ENCODE measurements around the gene ITGB3.
"Not testable (repeated sequence)": the region's sequence is repeated elsewhere in the genome, so short reads cannot be mapped to it uniquely, and the experiment has no call there.

Gene ITGB3

GRCh38 chr17:47244697-47245096 is 8.9 kb upstream of the ITGB3 start:
- no peak for DNase-seq (ENCODE audit: low spot score)

- no peak for DNase-seq (ENCODE audit: low spot score)
Observed at GRCh38 chr17:47246120-47246519, 7.5 kb upstream of the ITGB3 start.

- DNase-seq (ENCODE audit: low spot score), result no peak
Observed at GRCh38 chr17:47250855-47251254, 2.8 kb upstream of the ITGB3 start.

DNA sequence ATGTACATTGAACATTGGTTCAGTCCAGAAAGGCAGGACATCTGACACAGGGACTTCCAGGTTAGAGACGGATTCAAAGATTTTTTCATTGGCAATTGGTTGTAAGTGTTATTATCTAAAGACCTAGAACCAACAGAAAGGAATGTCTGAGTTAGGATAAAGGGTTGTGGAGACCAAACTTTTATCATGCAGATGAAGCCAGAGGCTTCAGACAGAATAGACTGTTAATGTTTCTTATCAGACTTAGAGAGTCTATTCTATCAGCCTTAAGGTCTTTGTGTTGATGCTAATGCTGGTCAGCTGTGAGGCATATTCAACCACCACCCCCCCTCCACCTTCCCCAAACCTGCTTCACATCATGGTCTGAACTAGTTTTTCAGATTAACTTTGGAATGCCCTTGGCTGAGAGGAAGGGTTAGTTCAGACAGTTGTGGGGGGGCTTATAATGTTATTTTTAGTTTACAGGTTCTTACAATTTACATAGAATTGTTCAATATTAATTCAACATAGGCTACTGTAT is 2.1 kb upstream of the ITGB3 start:
- DNase-seq (ENCODE audit: low spot score), result no peak

GRCh38 chr17:47252209-47252608 is 1.4 kb upstream of the ITGB3 start:
- no peak for DNase-seq (ENCODE audit: low spot score)

DNA sequence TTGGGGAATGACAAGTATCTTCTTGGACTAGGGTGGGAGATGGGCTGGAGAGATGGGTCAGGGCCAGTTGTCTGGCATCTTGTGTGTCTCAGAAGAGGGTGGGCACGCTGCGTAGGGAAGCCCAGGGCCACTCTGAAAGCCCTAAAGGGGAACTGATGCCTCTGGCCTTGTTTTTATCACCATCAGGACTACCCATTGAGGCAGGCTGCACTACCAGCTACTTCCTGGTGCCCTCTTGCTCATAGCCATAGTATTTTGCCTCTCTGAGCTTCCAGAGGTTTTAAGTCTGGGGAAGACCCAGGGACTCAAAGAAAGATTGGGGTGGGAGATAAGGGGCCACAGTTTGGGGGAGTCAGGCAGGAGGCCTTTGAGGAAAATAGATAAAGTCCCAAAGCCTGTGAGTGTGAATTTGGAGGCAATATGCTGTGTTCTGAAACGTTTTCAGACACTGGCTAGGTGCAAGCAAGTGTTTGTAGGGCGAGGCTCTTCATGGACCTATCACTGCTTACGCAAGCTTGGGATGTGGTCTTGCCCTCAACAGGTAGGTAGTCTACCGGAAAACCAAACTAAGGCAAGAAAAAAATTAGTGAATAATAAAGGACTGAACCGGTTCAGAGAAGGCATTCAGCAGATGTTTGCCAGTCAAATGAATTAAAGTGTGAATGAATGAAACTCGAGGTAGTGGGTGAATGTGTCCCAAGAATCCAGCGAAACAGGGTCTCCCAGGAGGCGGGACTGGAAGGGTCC is 688 bp upstream of the ITGB3 start:
- no peak for DNase-seq (ENCODE audit: low spot score)

- DNase-seq (ENCODE audit: low spot score), result no peak
Observed at GRCh38 chr17:47254403-47254943, 846 bp downstream of the ITGB3 start.

DNA sequence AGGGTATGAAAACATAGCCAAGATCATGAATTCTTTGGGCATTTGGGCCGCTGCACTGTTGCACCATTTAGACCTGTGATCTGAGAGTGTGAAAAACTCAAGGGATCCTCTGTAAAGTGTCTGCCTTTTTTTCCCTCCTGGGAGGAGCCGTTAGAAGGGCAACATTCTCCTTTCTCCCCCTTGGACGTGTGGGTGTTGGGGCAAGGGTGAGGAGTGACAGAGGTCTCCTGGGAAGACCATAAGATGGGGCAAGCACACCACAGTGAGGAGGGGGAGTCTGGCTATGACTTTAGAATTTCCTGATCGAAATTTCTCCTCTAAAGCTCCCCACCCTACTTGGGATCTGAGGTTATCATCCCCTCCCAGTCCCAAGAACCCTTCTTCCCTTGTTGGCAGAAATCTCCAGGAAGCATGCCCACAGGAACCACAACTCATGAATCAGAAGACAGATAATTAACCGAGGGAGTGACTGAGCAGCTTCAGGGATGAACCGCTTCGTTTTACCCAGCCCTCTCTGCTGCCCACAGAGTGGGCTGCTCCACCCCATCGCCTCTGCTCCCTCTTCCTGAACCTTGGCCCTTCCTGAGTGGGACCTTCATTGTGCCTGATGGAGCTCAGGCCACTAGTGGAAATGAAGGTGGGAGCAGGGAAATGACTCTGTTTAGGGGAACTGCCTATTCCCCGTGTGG is 4.2 kb downstream of the ITGB3 start:
- no peak for DNase-seq (ENCODE audit: low spot score)

DNA sequence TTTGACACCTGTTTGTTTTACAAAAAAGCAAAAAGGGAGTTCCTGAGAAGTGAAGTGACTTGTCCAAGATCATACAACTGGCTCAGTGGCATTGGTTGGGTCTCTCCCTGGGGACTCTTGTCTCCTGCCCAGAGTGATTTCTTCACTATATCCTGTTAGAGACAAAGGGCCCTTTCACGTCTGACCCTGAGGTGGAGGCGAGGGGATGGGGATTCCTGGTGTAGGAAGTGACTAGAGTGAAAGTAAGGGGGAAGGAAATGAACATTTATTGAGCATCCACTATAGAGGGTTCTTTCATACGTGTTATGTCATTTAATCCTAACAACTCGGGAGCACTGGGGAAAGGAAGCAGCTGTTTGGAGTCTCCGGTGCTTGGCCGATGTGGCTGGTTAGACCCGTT is 9.0 kb downstream of the ITGB3 start:
- DNase-seq (ENCODE audit: low spot score), result no peak

GRCh38 chr17:47264166-47264565 is 10.5 kb downstream of the ITGB3 start:
- no peak for DNase-seq (ENCODE audit: low spot score)

DNA sequence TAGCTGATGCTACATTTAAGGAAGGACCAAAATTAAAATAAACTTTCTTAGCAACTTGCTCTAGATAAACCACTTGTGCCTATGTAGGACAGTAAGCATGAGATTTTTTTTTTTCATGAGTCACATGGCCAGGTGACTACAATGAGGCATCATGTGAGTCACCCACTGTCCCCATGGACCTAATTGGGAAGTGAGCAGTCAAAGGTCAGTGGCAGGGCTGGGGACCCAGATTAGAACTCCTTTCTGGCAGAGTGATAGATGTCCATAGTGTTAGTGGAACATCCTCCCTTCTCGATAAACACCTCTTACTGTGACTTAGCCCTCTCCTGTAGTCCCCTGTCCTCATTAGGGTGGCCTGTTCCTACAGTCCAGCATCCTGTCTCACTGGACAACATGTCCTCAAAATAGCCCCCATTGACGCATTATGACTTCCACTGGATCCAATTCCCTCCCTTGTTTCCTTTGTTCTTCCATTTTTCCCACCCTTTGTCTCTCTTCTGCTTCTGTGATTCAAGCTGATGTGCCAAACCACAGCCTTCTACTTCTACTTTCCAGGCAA is 12.4 kb downstream of the ITGB3 start:
- no peak for DNase-seq (ENCODE audit: low spot score)

- DNase-seq (ENCODE audit: low spot score), result no peak
Observed at GRCh38 chr17:47266782-47267181, 13.2 kb downstream of the ITGB3 start.

GRCh38 chr17:47267354-47267828 is 13.8 kb downstream of the ITGB3 start:
- DNase-seq (ENCODE audit: low spot score), result no peak

DNA sequence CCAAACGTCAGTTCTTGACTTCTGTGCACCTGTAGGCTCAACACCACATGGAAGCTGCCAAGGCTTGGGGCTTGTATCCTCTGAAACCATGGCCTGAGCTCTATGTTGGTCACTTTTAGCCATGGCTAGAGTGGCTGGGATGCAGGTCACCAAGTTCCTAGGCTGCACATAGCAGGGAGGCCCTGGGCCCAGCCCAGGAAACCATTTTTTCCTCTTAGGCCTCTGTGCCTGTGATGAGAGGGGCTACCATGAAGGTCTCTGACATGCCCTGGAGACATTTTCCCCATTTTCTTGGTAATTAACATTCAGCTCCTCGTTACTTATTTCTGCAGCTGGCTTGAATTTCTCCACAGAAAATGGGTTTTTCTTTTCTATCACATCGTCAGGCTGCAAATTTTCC is 15.3 kb downstream of the ITGB3 start:
- not testable (repeated sequence) for DNase-seq (ENCODE audit: low spot score)

- not testable (repeated sequence) for DNase-seq (ENCODE audit: low spot score)
Observed at GRCh38 chr17:47269561-47270280, 16.1 kb downstream of the ITGB3 start.

DNA sequence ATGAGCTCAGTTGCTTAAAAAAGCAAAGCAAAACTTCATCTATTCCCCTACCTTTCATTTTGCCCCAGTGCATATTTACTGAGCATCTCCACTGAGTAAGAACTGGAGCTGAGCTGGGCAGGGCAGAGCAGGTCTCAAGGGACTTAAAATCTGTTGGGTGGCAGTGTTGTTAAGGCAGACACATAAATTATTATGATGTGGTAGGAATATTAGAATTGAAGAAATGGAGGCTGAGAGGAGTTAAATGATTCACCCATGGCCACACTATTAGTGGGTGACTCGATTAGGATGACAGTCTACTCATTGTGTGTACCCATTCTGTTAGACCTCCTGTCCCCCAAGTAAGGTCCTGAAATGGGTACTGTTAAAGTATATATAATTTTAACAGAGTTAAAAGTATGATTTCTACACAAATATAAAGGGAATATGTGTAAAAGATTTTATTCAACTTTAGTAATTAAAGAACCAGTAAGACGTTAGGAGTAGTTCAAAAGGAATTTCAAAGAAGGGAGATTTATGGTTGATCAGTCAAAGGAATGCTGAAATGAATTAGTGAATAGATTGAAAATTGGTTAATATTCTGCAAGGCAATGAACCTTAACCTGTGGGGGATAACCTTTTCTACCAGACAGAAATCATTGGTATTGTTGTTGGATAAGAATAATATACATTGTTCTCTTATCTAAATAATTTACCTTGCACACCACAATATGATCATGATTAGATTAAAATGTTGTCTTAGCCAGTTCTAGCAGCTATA is 17.5 kb downstream of the ITGB3 start:
- no peak for DNase-seq (ENCODE audit: low spot score)

GRCh38 chr17:47272491-47272890 is 18.9 kb downstream of the ITGB3 start:
- no peak for DNase-seq (ENCODE audit: low spot score)

- no peak for DNase-seq (ENCODE audit: low spot score)
Observed at GRCh38 chr17:47273245-47273644, 19.6 kb downstream of the ITGB3 start.

GRCh38 chr17:47274319-47275069 is 20.9 kb downstream of the ITGB3 start:
- no peak for DNase-seq (ENCODE audit: low spot score)

DNA sequence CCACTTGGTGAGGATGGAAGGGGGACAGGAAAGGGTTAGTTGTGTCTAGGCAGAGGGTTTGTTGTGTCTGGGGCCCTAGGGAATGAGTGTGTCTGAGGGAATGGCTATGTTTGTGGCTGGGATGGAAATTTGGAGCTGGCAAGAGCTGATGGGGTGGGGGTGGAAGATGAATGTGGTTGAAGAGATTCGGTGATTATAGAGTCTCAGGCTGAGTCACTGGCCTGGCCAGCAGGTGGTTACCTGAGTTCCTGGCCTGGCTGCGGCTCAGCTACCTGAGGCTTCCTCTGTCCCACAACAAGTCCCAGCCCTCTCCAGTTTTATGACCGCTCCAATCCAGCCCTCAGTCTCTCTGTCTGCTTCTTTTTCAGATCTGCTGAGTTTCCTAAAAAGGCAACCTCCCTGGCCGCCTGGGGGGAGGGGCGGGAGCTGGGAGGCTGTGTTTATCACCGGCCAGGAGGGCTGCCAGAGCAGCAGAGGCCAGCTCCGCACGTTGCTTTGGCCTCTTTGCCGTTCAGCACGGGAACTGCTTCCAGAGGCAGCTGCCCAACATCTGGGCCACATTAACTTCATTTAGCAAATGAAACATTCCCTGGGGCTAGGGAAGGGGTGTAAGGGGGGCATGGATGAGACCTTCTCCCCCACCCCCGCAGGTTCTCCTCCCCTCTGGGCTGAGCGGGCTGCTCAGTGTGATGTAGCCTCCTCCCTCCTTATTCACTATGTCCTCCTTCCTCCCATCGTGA is 21.8 kb downstream of the ITGB3 start:
- no peak for DNase-seq (ENCODE audit: low spot score)
